ENCODE results near the gene ADRA1B. TPM values are rescaled to one million over a fixed set of nuclear protein-coding genes. Genes with fewer than 3 reads are reported as not detected.

Gene ADRA1B
- 0.49 TPM in 2 replicates for total RNA-seq

DNA sequence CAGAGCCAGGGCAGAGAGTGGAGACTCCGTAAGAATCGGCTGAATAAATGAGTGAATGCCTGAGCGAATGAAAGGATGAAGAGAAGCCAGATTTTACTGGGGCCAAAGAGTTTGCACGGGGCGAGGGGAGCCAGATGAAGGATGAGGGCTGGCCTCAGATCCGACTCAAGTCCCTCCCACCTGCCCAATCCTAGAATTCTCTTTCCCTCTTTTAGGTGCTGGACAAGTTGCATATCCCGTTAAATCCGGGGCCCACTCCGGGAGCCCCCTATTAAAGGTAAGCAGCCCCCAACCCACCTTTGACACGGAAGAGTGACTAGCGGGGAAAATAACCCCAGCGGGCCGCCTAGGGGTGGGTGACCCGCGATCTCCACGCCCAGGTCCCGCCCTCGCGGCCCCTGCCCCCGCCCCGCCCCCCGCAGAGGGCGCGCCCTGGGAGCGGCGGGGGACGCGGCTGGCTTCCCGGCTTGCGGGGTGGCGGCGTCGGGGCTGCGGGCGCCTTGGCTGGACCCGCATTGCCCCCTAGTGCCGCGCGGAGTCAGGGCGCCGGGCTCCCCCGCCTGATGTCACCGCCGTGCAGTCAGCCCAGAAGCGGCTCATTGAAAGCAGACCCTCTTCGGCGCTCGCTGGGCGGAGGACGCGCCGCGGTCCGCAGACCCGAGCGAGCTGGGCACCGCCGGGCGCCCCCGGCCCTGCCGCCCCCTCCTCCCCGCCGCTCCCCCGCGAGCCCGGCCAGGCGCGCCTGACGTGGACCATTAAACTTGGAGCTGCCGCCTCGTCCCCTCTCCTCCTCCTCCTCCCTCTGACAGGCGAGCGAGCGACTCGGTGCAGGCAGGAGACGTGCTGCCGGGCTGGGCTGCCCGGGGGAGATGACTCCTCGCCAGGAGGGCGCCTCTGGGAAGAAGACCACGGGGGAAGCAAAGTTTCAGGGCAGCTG is at the start of gene ADRA1B:
Gene ADRA1B (plus strand): TSS at position 579 of the 937 bp plus-strand sequence. CDS start 424 bp downstream, outside the sequence.

DNA sequence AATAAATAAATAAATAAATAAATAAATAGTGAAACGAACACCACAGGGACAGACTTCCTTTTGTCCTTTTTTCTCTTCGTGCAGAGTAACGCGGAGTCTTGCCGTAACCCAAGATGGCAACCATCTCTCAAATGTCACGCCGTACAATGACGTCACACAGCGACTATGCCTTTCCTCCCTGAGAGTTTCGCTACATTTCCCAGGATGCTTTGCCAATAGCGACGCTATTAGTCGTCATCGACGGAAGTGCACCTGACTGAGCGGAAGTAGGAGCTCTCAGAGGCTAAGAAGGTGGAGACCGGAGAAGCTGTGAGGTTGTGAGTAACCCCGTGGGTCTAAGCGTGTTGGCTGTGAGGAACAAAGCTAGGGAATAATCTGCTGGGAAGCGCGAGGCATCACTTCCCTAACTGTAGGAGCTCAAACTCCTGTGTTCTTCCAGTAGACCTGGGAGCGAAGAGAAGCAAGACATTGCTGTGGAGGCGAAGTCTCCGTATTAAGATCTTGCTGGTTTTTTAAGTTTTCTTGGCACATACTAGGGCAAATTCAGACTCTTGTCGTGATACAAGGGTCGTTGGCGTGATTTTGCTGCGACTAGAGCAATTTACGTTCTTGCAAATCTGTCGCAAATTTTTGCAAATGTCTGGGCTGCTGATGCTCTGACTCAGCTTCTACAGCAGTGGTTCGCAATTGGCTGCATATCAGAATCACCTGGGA is 92.8 kb downstream of the ADRA1B start, which contains the start of gene TTC1:
Gene TTC1 (plus strand): TSS at position 263 of the 714 bp plus-strand sequence. CDS start 1,390 bp downstream, outside the sequence.

Small RNA genes lying within 50 kb of the gene (small RNA-seq; reads per million reads assigned to genes)
- gene RF00019, result not detected

Other genes with a start within 250 kb of the ADRA1B start
- gene TTC1, start 92.7 kb downstream of the ADRA1B start, total RNA-seq, result 26.0 and 28.3 TPM in 2 replicates
- 15.9 and 20.4 TPM in 2 replicates for gene PWWP2A, start 203.0 kb downstream of the ADRA1B start, total RNA-seq

Data from hair follicle dermal papilla cell (primary cell).